GM19238 (cell line): ENCODE data around the gene ARL15.

Experiments
- DNase-seq: peaks from one replicate; pipeline ENCODE4 v3.0.0; 2011; ENCODE audit warnings: low spot score; ENCODE audit not compliant: insufficient read length

Gene ARL15

GRCh38 chr5:54211912-54212311, 98.5 kb downstream of the ARL15 start:
- no peak for DNase-seq

GRCh38 chr5:54207566-54207965, 102.8 kb downstream of the ARL15 start:
- DNase-seq: no peak

GRCh38 chr5:54206580-54207229, 103.7 kb downstream of the ARL15 start:
- no peak for DNase-seq

GRCh38 chr5:54205918-54206317, 104.5 kb downstream of the ARL15 start:
- no peak for DNase-seq

- DNase-seq: no peak
Observed at GRCh38 chr5:54205453-54205852, 104.9 kb downstream of the ARL15 start.

- DNase-seq: no peak
Observed at GRCh38 chr5:54197018-54197417, 113.4 kb downstream of the ARL15 start.

GRCh38 chr5:54195701-54196100, 114.7 kb downstream of the ARL15 start:
- no peak for DNase-seq

- DNase-seq: no peak
Observed at GRCh38 chr5:54194318-54194717, 116.1 kb downstream of the ARL15 start.

GRCh38 chr5:54187694-54188093, 122.7 kb downstream of the ARL15 start:
- no peak for DNase-seq

GRCh38 chr5:54186912-54187445, 123.4 kb downstream of the ARL15 start:
- DNase-seq: no peak

- DNase-seq: no peak
Observed at GRCh38 chr5:54186108-54186507, 124.3 kb downstream of the ARL15 start.

- DNase-seq: no peak
Observed at GRCh38 chr5:54184806-54185205, 125.6 kb downstream of the ARL15 start.

GRCh38 chr5:54180630-54181031, 129.7 kb downstream of the ARL15 start:
- no peak for DNase-seq

GRCh38 chr5:54178991-54179390, 131.4 kb downstream of the ARL15 start:
- DNase-seq: no peak

- no peak for DNase-seq
Observed at GRCh38 chr5:54178207-54178606, 132.2 kb downstream of the ARL15 start.

GRCh38 chr5:54177058-54177457, 133.3 kb downstream of the ARL15 start:
- no peak for DNase-seq

- no peak for DNase-seq
Observed at GRCh38 chr5:54176066-54176830, 134.1 kb downstream of the ARL15 start.

- DNase-seq: no peak
Observed at GRCh38 chr5:54173251-54173650, 137.1 kb downstream of the ARL15 start.

- no peak for DNase-seq
Observed at GRCh38 chr5:54171645-54172384, 138.6 kb downstream of the ARL15 start.

GRCh38 chr5:54165687-54166086, 144.7 kb downstream of the ARL15 start:
- no peak for DNase-seq

GRCh38 chr5:54162184-54162583, 148.2 kb downstream of the ARL15 start:
- no peak for DNase-seq

- DNase-seq: no peak
Observed at GRCh38 chr5:54160329-54160728, 150.0 kb downstream of the ARL15 start.
